Endometrial microvascular endothelial cells (primary cell): ENCODE data around the gene EXT2. TPM values are rescaled to one million over a fixed set of nuclear protein-coding genes. Genes with fewer than 3 reads are reported as not detected.

Source experiments
- in situ Hi-C: cut with HindIII; loops from 2 replicates; pipeline ENCODE4 v1.10.0; 2017; ENCODE audit warnings: low sequenced_read_pairs, low pct_unique_long_range_greater_than_20kb; ENCODE audit errors: inconsistent ontology term
- total RNA-seq: library from RNA; depleted of rRNA; stranded (reverse); fragments of >200 nt; gene quantifications from one replicate; pipeline ENCODE4 v1.2.3, GENCODE V29; 2015; ENCODE audit errors: inconsistent ontology term

The EXT2 gene
- total RNA-seq, 1 donor from 2014 or later, result 97.4 TPM

DNA sequence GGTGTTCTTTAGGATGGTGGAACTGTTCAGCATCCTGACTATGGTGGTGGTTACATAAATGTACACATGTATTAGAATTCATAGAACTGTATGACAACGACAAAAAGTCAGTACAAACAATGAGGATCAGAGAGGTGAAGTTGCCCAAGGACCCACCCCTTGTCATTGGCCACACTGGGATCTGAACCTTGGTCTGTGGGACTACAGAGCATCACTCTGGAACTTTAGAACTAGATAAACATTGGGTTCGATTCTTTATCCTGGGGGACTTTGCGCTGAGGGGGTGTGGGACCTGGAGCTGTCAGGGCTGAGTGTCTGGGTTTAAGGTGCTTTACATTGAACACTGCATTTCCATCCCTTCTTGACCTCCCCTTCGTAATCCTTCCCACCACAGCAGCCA is 12.8 kb upstream of the EXT2 start:
- in situ Hi-C loops, result no loop called here

DNA sequence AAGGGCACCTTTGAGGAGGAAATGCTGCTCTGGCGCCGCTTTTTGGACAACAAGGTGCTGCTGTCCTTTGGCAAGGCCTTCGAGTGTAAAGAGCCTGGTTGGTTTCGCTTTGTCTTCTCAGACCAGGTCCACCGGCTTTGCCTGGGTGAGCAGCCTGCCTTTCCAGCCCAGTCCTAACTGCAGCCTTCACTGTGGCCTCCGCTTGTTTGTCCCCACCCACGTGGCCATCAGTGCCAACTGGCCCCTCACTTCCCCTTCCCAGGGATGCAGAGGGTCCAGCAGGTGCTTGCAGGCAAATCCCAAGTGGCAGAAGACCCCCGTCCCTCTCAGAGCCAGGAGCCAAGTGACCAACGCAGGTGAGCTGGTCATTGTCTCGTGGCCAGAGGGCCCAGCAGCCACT is 12.0 kb upstream of the EXT2 start:
- in situ Hi-C loops, result no loop called here

- in situ Hi-C loops, result no loop called here
These were observed 11.6 kb upstream of the EXT2 start for GRCh38 chr11:44083906-44084305.

- in situ Hi-C loops, result no loop called here
These were observed 10.1 kb upstream of the EXT2 start for GRCh38 chr11:44085330-44085729.

DNA sequence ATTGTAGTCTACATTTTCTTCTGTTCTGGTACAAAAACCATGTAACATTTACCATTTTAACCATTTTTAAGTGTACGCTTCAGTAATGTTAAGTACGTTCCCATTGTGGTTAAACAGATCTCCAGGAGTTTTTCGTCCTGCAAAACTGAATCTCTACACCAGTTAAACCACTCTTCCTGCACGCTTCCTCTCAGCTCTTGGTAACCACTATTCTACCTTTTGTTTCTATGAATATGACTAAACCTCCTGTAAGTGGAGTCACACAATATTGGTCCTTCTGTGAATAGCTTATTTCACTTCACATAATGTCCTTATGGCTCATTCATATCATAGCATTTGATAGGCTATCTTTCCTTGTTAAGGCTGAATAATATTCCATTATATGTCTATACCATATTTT is 7.1 kb upstream of the EXT2 start:
- in situ Hi-C loops, result no loop called here

DNA sequence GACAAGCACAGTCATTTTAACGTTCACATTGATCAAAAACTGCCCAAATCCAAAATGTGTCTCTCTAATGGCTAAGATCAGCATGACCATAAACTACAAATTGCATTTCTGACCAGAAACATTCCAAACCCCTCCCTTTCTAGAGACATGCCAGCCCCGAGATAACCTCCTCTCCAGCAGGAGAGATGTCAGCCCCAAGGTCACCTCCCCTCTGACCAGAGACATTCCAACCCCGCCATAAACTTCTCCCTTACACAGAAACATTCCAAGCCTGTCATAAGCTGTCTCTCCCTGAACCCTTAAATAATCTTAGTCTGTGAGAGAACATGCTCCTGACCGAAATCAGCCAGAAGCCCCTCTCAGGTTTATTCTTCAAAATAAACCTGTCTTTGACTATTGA is 6.6 kb upstream of the EXT2 start:
- in situ Hi-C loops, result no loop called here

GRCh38 chr11:44090539-44090938 is 4.9 kb upstream of the EXT2 start:
- in situ Hi-C loops, result no loop called here

DNA sequence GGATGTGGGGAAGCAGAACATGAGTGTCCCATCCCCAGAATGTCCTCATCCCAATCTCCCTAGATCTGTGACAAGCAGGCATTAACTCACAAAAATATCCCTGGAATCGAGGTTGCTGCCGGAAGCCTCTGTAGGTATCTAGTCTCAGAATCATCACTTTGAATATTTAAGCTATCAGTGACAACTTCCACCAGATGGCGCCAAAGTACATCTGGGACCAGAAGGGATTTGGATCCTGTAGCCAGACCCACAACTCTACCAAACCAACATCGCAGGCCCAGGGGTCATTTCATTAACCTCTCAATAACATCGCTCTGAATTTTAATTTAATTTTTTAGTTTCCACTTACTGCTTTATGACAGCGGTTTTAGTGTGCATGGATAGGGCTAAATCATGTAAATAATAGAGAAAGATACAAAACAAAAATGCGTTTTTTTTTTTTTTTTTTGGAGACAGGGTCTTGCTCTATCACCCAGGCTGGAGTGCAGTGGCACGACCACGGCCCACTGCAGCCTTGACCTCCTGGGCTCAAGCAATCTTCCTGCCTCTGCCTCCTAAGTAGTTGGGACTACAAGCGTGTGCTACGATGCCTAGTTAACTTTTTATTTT is 1.1 kb upstream of the EXT2 start:
- in situ Hi-C loops, result no loop called here

DNA sequence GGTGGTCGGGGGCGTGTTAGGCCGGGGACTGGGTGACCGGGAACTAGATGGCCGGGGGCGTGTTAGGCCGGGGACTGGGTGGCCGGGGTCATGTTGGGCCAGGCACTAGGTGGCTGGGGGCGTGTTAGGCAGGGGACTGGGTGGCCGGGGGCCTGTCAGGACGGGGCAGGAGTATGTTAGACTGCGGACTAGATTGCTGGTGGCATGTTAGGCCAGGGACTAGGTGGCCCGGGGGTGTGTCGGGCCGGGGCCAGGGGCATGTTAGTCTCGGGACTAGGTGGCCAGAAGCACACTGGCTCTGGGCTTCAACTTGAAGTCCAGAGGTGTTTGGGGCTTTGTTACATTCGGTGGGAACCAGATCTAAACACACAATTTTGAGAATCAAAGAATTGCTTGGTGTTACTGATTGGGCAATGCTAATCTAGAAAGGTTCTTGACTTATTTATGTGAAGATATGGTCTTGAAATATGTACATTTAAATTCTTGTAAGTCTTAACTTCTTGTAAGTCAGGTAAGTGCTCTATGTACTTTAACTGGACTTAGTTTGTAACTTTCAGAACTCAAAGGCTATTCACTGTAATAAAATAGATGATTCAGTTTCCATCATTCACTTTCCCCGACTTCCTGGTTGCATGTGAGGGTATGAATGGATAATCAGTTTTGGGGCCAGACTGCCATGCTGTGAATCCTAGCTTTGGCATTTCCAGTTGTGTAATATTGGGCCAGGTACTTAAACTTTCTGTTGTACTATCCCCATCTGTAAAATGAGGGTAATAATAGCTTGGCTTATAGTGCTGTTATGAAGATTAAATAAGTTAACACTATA is 1.1 kb downstream of the EXT2 start:
- in situ Hi-C loops, result no loop called here

DNA sequence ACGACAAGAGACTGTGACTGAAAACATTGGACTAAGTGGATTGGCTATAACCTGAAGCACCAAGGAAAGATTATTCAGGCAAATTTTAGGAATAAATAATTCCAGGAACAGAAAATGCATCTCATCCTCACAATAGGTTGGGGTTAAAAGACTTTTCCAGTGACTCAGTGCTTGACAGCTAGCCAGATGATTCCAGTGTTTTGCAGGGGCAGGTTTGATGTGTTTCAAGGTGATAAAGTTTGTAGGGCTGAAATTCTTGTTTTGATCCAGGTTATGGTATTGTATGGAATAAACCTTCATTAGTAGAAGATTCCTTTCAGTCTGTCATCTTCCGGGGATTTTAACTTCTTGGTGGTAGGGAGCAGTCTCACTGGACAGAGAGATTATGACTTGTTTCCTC is 2.3 kb downstream of the EXT2 start:
- in situ Hi-C loops, result no loop called here

- in situ Hi-C loops, result loop anchor here (25.0 kb wide), 1 partner anchor 436 kb away; no protein-coding TSS in a partner anchor
These were observed 5.6 kb downstream of the EXT2 start for GRCh38 chr11:44101098-44101497.

DNA sequence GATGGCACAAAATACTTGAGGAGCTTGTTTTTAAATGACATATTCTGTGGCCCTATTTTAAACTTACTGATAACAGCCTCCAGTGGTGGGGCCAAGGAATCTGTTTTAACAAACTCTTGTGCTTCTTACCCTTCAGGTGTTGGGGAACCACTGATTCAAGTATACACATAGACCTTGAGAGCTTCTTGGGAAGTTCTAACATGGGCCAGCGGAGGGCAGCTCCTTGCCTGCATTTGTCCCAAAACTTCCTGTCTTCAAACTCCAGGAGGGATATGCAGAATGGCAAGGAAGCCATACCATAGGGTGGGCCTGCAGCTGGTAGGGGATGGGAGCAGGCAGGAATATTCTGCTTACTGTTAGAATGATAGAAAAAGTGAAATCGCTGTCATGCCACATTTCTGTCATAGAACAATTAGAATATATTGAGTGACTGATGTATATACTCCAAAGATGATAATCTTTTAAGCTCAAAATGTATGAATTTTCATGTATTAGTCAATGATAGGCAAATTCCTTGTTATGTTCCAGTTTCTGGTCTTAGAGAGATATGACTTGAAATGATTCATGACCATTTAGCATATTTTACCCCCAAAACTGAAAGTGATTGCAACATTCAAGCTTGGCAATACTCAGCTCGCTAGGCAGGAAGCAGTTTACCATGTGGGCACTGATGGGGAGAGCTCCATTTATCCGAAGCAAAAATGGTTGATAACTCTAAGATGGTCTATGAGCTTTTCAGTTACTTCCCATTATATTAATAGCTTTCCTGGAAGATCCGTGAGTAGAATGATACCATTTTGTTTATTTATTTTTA is 9.2 kb downstream of the EXT2 start:
- in situ Hi-C loops, result loop anchor here (25.0 kb wide), 1 partner anchor 433 kb away; no protein-coding TSS in a partner anchor

DNA sequence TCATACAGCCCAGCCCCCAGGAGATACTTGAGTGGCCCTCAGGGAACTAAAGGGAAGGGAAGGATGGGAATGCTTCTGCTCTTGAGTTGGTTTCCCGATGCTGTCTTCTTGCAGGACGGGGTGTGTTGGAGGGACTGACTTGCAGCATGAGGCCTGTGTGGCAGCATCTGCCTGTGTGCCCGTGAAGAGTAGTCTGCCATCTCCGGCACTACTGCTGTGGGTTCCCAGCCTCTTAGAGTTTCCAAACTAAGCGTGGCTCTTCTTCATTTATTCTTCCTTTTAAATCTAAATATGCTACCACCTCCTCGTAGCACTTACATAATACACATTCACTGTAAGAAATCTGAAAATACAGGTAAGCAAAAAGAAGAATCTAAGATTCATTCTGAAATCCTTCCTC is 12.8 kb downstream of the EXT2 start:
- in situ Hi-C loops, result loop anchor here (25.0 kb wide), 1 partner anchor 429 kb away; no protein-coding TSS in a partner anchor

DNA sequence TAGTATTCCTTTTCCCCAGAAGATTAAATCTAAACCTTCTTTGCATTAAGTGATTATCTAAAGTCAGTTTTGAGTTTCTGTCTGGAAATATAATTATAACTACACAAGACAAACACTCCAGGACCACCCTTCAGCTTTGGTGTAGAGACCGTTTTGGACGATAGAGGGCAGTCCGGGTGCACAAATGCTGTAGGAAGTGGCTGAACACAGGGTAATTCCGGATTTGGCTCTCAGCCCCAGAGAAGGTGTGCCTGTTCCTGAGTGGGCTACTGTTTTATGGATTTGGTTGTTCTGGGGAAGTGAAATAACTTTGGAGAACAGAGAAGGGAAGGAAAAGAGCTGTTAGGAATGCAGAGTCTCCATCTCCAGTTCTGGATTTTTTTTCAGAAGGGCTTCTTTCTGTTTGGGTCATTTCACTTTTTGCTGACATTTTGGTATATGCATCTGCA is 14.8 kb downstream of the EXT2 start:
- in situ Hi-C loops, result loop anchor here (25.0 kb wide), 1 partner anchor 427 kb away; no protein-coding TSS in a partner anchor

DNA sequence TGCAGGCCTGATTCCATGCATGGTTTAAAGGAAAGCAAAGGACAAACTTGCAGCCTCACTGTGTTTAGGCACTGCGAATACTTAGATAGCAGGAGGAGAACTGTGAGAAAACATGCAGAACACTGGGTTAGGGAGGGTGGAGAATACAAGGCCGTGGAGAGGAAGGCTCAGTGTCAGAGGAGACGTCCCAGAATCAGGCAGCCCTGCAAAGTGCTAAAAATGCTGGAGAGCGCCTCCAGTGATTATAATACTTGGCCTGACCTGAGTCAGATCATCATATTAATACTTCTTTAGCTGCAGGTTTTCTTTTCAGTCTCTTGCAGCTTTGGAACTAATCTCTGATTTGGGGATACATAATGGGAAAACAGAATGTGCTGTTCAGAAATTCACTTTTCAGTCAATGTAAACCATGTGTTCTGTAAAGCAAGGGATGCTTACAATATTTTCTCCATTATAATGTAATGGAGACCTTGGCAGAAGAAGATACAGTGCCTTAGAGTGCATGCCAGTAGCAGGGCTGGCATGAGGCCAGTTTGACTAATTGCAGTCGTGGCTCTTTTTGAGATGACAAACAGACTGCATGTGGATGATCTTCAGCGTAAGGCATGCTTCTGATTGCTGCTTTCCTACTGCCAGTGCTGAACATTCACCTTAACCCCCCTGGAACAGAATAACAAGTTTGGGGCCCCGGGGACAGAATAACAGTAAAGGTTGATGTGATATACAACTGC is 16.8 kb downstream of the EXT2 start:
- in situ Hi-C loops, result loop anchor here (25.0 kb wide), 1 partner anchor 425 kb away; no protein-coding TSS in a partner anchor

- in situ Hi-C loops, result loop anchor here (25.0 kb wide), 1 partner anchor 424 kb away; no protein-coding TSS in a partner anchor
These were observed 17.5 kb downstream of the EXT2 start for GRCh38 chr11:44113018-44113417.

GRCh38 chr11:44113572-44113971 is 18.1 kb downstream of the EXT2 start:
- in situ Hi-C loops, result loop anchor here (25.0 kb wide), 1 partner anchor 424 kb away; no protein-coding TSS in a partner anchor

GRCh38 chr11:44116234-44116830 is 20.9 kb downstream of the EXT2 start:
- in situ Hi-C loops, result loop anchor here (25.0 kb wide), 1 partner anchor 421 kb away; no protein-coding TSS in a partner anchor
